ENCODE results near the gene UGT1A7.
"Not testable (repeated sequence)": the region's sequence is repeated elsewhere in the genome, so short reads cannot be mapped to it uniquely, and the experiment has no call there.

The UGT1A7 gene

GRCh38 chr2:233680361-233681045, 1.2 kb upstream of the UGT1A7 start:
- no peak for DNase-seq (ENCODE audit: extremely low read depth in 1 of 2, low read depth in 1 of 2)

- no peak for DNase-seq (ENCODE audit: extremely low read depth in 1 of 2, low read depth in 1 of 2)
Measured at GRCh38 chr2:233684640-233685039, 2.9 kb downstream of the UGT1A7 start.

DNA sequence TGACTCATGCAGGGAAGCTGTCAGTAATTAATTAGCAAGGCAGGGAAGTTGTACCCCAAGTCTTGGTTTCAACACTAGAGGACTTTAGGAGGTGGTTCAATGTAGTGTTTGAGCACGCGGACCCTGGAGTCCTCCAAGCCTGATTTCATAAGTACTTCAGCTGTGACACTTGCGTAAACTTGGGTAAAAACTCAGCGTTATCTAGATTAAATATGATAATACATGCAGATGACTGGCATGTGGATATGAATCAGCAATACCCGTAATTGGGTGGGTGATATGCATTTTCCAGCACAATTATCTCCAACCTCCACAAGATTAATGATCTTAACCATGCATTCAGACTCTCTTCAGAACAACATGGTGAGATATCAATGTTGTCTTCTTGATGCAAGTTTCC, 5.2 kb downstream of the UGT1A7 start:
- no peak for DNase-seq (ENCODE audit: extremely low read depth in 1 of 2, low read depth in 1 of 2)

GRCh38 chr2:233688341-233688740, 6.6 kb downstream of the UGT1A7 start:
- no peak for DNase-seq (ENCODE audit: extremely low read depth in 1 of 2, low read depth in 1 of 2)

DNA sequence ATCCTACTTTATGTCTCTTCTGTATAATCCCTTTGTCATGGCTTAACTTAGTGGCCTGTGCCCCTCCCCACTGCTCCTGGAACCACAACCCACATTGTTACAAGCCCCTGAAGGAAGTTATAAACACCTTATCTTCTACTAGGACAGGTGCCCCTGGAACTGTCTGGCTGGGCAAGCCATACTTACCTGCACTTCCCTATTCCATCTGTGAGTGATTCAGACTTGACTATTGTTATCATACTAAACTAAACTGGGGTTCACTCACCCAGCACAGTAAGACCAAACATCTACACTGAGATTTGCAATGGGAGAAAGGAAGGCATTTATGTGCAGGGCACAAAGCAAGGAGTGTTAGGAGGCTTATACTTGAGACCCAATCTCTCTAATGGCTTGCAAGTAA, 7.3 kb downstream of the UGT1A7 start:
- DNase-seq (ENCODE audit: extremely low read depth in 1 of 2, low read depth in 1 of 2), result no peak

DNA sequence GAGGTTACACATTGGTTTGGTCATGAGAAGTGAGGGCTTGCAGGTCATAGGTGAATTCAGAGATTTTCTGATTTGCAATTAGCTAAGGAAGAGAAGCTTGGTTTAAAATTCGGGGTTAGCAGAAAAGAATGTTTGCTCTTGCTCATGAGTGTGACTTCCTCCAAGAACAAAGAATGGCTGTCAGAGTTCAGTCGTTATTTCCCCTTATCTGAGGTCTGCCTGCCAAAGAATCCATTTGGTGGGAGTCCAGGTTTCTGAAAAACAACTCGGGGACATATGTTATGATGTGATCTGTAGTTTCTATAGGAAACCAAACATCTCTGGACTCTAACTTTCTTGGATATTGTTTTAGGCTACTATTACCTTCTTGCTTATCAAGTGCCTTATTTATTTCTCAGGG, 7.8 kb downstream of the UGT1A7 start:
- no peak for DNase-seq (ENCODE audit: extremely low read depth in 1 of 2, low read depth in 1 of 2)

DNA sequence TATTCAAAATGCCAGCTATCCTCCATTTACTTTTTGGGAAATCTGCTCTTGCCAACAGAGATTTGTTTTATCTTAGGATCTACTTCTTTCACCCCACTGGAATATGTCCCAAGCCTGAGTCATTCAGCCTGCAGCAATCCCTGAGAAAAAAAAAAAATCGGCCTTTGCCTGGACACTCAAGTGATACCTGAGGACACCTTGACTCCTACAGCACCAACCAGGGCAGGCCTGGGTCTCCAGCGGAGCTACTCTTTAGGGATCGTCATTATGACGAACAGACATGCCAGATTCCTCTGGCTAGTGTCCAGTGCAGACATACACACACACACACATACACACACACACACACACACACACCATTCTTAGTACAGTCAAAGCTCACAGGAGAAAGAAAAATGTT, 8.7 kb downstream of the UGT1A7 start:
- DNase-seq (ENCODE audit: extremely low read depth in 1 of 2, low read depth in 1 of 2), result no peak

- no peak for DNase-seq (ENCODE audit: extremely low read depth in 1 of 2, low read depth in 1 of 2)
Measured at GRCh38 chr2:233691443-233692433, 10.0 kb downstream of the UGT1A7 start.

DNA sequence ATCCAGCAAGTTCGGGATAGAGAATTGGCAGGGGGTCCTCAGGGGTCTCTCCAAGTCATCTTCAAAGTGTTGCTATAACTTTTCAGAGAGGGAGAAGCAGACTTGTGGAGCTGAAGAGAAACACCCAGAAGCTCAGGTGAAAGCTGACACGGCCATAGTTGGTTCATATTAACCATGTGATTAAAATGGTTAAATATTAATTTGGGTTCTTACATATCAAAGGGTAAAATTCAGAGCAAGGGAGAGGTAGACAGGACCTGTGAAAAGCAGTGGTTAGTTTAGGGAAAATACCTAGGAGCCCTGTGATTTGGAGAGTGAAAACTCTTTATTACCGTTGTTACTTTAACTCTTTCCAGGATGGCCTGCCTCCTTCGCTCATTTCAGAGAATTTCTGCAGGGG, 10.9 kb downstream of the UGT1A7 start, which contains the start of gene UGT1A6:
UGT1A6 (plus strand) TSS at position 243 of the 400 bp plus-strand sequence; CDS start at position 358, 115 bp downstream.
- no peak for DNase-seq (ENCODE audit: extremely low read depth in 1 of 2, low read depth in 1 of 2)

DNA sequence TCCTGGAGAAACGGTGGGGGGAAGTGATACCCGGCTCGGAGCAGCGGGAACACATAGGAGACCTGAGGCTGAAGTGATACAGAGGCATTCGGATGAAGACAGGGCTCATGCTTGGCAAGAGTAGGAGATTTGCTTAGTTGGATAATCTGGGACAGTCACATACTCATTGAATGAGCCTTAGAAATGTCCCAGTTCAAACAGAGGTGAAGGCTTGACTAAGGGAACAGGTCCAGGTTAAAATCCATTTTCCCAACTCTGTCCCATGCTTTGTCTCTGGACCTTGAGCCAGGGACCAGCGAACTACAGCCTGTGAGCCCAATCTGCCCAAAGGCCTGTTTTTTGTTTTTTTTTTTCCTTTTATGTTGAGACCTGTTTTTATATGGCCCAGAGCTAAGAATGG, 12.3 kb downstream of the UGT1A7 start:
- DNase-seq (ENCODE audit: extremely low read depth in 1 of 2, low read depth in 1 of 2), result no peak

GRCh38 chr2:233698740-233699139, 17.0 kb downstream of the UGT1A7 start:
- no peak for DNase-seq (ENCODE audit: extremely low read depth in 1 of 2, low read depth in 1 of 2)

GRCh38 chr2:233699424-233700027, 17.8 kb downstream of the UGT1A7 start:
- DNase-seq (ENCODE audit: extremely low read depth in 1 of 2, low read depth in 1 of 2), result no peak

GRCh38 chr2:233700028-233700635, 18.4 kb downstream of the UGT1A7 start:
- DNase-seq (ENCODE audit: extremely low read depth in 1 of 2, low read depth in 1 of 2), result no peak

GRCh38 chr2:233700842-233701241, 19.1 kb downstream of the UGT1A7 start:
- DNase-seq (ENCODE audit: extremely low read depth in 1 of 2, low read depth in 1 of 2), result not testable (repeated sequence)

DNA sequence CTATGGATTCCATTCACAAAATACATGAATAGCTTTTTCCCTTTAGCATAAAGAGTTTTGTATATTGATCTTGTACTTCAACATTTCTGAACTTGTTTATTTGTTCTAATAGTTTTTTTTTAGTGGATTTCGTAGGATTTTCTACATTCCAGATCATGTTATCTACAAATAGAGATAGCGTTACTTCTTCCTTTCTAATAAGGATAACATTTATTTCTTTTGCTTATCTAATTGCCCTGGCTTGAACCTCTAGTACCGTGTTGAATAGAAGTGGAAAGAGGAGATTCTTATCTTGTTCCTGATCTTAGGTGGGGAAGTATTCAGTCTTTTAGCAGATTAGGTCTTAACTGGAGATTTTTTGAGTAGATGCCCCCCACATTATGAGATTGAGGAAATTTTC, 20.5 kb downstream of the UGT1A7 start:
- DNase-seq (ENCODE audit: extremely low read depth in 1 of 2, low read depth in 1 of 2), result no peak

DNA sequence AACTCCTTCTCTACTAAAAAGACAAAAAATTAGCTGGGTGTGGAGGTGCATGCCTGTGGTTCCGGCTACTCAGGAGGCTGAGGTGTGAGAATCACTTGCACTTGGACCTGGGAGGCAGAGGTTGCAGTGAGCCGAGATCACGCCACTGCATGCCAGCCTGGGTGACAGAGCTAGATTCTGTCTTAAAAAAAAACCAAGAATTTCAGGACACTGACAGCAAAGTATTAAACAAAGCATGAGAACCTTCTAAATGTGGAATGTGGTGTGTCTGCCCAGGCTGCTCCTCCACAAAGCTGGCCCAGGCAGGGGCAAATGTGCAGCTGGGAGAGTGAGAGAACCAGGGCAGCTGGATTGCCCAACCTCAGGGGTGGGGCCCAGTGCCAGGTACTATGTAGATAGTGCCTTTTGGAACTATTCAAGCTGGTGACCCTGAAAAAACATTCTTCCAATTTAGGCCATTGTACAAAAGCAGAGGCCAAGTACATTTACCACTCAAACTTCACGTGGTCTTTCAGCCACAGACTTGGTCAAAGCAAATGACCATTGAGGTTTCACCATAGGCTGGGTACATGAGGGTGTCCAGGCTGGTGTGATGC, 24.3 kb downstream of the UGT1A7 start:
- DNase-seq (ENCODE audit: extremely low read depth in 1 of 2, low read depth in 1 of 2), result no peak

DNA sequence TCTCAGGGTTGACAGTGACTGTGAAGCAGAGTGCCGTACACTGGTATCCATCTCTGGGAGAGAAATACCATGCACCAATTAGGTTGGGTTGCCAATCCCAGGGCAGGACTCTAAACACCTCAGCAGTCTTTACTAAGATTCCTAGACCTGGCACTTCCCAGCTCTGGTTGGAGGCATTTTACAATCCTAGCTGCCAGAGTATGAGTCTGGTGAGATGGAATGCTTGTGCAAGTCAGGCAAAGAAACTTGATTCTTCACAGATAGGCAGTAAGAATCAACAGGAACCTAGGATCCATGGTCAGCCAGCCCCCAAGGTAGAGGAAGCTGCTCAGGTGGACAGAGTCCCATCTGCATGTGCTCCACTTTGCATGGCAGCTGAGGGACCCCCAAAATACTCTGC, 25.0 kb downstream of the UGT1A7 start:
- DNase-seq (ENCODE audit: extremely low read depth in 1 of 2, low read depth in 1 of 2), result no peak

DNA sequence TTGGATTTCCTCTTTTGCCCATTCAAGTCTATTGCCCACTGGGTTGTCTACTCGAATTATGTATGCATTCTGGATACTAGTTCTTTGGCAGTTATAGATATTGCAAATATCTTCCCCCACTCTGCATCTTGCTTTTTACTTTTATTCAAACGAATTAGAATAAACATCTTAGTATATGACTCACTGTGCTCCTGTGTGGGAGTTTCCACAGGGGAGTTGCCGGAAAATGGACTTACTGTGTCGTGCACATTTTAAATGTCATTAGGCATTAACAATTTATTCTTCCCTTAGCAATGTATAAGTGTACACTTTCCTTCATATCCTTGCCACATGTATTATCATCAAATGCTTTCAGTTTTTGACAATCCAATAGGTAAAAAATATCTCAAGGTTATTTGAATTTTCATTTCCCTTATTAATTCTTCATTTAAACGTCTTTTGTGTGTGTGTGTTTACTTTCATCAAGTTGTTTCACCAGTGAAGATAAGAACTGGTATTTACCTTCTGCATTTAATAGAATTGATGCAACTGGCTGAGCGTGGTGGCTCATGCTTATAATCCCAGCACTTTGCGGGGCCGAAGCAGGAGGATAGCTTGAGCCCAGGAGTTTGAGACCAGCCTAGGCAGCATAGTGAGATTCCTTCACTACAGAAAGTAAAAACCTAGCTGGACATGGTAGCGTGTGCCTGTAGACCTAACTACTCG, 26.4 kb downstream of the UGT1A7 start:
- no peak for DNase-seq (ENCODE audit: extremely low read depth in 1 of 2, low read depth in 1 of 2)

- DNase-seq (ENCODE audit: extremely low read depth in 1 of 2, low read depth in 1 of 2), result no peak
Measured at GRCh38 chr2:233708942-233709341, 27.2 kb downstream of the UGT1A7 start.
